Measurements from ENCODE around the gene ZNF496. TPM values are rescaled to one million over a fixed set of nuclear protein-coding genes. Genes with fewer than 3 reads are reported as not detected.

Gene ZNF496
- polyA plus RNA-seq, 3 donors = 1.6 to 7.7 (median 2.4) TPM

DNA sequence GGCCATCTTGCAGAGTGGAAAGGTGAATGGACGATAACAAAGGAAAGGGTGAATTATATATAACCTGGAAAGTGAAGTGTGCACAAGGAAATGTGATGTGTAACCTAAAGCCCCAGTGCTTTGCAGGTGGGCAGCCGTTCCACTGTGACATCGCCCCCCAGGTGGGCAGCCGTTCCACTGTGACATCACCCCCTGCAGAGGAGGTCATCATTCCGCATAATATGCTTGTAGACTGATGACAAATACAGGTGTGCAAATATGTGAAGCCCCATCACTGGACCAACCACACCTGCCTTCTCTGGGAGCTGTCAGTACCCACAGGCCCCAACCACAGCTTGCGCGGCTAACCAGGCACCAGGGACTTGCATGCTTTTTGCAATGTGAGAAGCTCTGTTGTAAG is 4.7 kb upstream of the ZNF496 start:
- no peaks in the 10 kb centered on the region for H3K79me2 ChIP-seq (ENCODE audit: insufficient read depth, low read length)
- 81% methylated on average over 4 of the region's 7 CpGs for WGBS (ENCODE audit: insufficient coverage)

DNA sequence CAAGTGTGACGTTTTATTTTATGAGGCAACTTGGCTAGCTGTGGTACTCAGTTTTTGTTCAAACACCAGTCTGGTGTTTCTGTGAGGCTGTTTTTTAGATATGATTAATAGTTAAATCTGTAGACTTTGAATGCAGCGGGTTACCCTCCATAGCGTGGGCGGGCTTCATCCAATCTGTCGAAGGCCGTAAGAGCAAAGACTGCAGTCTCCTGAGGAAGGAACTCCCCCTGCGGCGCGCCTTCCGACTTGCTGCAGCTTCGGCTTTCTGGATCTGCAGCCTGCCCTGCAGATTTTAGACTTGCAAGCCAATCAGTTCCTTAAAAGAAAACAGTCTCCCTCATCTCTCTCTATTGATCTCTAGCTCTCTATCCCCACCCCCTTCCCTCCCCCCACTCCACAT is 4.2 kb upstream of the ZNF496 start:
- no peaks in the 10 kb centered on the region for H3K79me2 ChIP-seq (ENCODE audit: insufficient read depth, low read length)
- no peak overlapping the region for H3K9ac ChIP-seq (ENCODE audit: insufficient read depth, low read length, poor library complexity, severe bottlenecking)
- H3K27me3 ChIP-seq (ENCODE audit: control insufficient read depth in 2 of 2, insufficient read depth in 2 of 2, low read length in 2 of 2) = peaks cover 0 to 6% of the 10 kb centered on the region in 2 donors
- H3K9me3 ChIP-seq (replicated peaks in 1 of 2; ENCODE audit: control insufficient read depth in 1 of 2, insufficient read depth in 1 of 2, low read length in 2 of 2) = no peaks in the 10 kb centered on the region
- intact Hi-C loops (cut with micrococcal nuclease) = no loop called here
- no peak overlapping the region for H3K4me2 ChIP-seq (replicated peaks; ENCODE audit: extremely low read depth, low read length, poor library complexity, severe bottlenecking)
- Mint-ChIP-seq H3K9me3 (peaks cover 0 to 6% (median 0%) of the 10 kb centered on the region in 7 donors), H3K4me3 (peak overlapping the region in 1 of 2 donors; percentile 40), H3K4me1 (peaks cover 35% of the 10 kb centered on the region), H3K27me3 (ENCODE audit: low read depth in 3 of 3) (peaks cover 3 to 21% (median 13%) of the 10 kb centered on the region in 3 donors), H3K36me3 (peaks cover 0 to 6% of the 10 kb centered on the region in 2 donors), H3K27ac (no peak overlapping the region)
- no peak overlapping the region for H2AFZ ChIP-seq (ENCODE audit: insufficient read depth, low read depth, low read length, poor library complexity, severe bottlenecking)
- 16% methylated on average over 5 of the region's 11 CpGs for WGBS (ENCODE audit: insufficient coverage)
- H3K36me3 ChIP-seq (replicated peaks in 1 of 2; ENCODE audit: control insufficient read depth in 1 of 2, insufficient read depth in 2 of 2, low read length in 2 of 2) = no peaks in the 10 kb centered on the region
- H3K4me1 ChIP-seq (ENCODE audit: control insufficient read depth in 1 of 2, insufficient read depth in 2 of 2, low read length in 2 of 2) = peaks cover 17 to 28% of the 10 kb centered on the region in 2 donors
- H3K4me3 ChIP-seq (replicated peaks in 1 of 3; ENCODE audit: low read depth in 2 of 3, low read length in 3 of 3) = no peak overlapping the region
- no peak for DNase-seq
- TF ChIP-seq, protein P1, sequence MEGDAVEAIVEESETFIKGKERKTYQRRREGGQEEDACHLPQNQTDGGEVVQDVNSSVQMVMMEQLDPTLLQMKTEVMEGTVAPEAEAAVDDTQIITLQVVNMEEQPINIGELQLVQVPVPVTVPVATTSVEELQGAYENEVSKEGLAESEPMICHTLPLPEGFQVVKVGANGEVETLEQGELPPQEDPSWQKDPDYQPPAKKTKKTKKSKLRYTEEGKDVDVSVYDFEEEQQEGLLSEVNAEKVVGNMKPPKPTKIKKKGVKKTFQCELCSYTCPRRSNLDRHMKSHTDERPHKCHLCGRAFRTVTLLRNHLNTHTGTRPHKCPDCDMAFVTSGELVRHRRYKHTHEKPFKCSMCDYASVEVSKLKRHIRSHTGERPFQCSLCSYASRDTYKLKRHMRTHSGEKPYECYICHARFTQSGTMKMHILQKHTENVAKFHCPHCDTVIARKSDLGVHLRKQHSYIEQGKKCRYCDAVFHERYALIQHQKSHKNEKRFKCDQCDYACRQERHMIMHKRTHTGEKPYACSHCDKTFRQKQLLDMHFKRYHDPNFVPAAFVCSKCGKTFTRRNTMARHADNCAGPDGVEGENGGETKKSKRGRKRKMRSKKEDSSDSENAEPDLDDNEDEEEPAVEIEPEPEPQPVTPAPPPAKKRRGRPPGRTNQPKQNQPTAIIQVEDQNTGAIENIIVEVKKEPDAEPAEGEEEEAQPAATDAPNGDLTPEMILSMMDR (IDR thresholded peaks at IDR 0.05) = no peak
- H3K27ac ChIP-seq (ENCODE audit: low read depth in 1 of 2, low read length in 2 of 2) = no peak overlapping the region
- H4K20me1 ChIP-seq (ENCODE audit: insufficient read depth, low read length) = no peaks in the 10 kb centered on the region

More for the DNA sequence above, 4.7 kb upstream of the ZNF496 start:
- TF ChIP-seq, protein P1 (IDR thresholded peaks at IDR 0.05) = no peak
- peaks cover 35% of the 10 kb centered on the region for H3K4me1 Mint-ChIP-seq
- no peak overlapping the region for H3K4me2 ChIP-seq (replicated peaks; ENCODE audit: extremely low read depth, low read length, poor library complexity, severe bottlenecking)
- DNase-seq = no peak
- no peaks in the 10 kb centered on the region for H4K20me1 ChIP-seq (ENCODE audit: insufficient read depth, low read length)
- no peaks in the 10 kb centered on the region for H3K36me3 ChIP-seq (replicated peaks in 1 of 2; ENCODE audit: control insufficient read depth in 1 of 2, insufficient read depth in 2 of 2, low read length in 2 of 2)
- H3K27ac ChIP-seq (ENCODE audit: low read depth in 1 of 2, low read length in 2 of 2) = no peak overlapping the region
- H3K4me3 ChIP-seq (replicated peaks in 1 of 3; ENCODE audit: low read depth in 2 of 3, low read length in 3 of 3) = no peak overlapping the region
- H2AFZ ChIP-seq (ENCODE audit: insufficient read depth, low read depth, low read length, poor library complexity, severe bottlenecking) = no peak overlapping the region
- H3K9me3 ChIP-seq (replicated peaks in 1 of 2; ENCODE audit: control insufficient read depth in 1 of 2, insufficient read depth in 1 of 2, low read length in 2 of 2) = no peaks in the 10 kb centered on the region
- peaks cover 3 to 21% (median 13%) of the 10 kb centered on the region in 3 donors for H3K27me3 Mint-ChIP-seq (ENCODE audit: low read depth in 3 of 3)
- peaks cover 0 to 6% of the 10 kb centered on the region in 2 donors for H3K27me3 ChIP-seq (ENCODE audit: control insufficient read depth in 2 of 2, insufficient read depth in 2 of 2, low read length in 2 of 2)
- no peak overlapping the region for H3K4me3 Mint-ChIP-seq
- H3K27ac Mint-ChIP-seq = no peak overlapping the region
- peaks cover 16 to 26% of the 10 kb centered on the region in 2 donors for H3K4me1 ChIP-seq (ENCODE audit: control insufficient read depth in 1 of 2, insufficient read depth in 2 of 2, low read length in 2 of 2)
- intact Hi-C loops (cut with micrococcal nuclease) = no loop called here
- no peak overlapping the region for H3K9ac ChIP-seq (ENCODE audit: insufficient read depth, low read length, poor library complexity, severe bottlenecking)
- peaks cover under 1 to 7% of the 10 kb centered on the region in 2 donors for H3K36me3 Mint-ChIP-seq
- H3K9me3 Mint-ChIP-seq = peaks cover 0 to 6% (median 0%) of the 10 kb centered on the region in 7 donors

All from CD14-positive monocyte (primary cell).